GM06990 (cell line): ENCODE results near the gene ZNF319.

Experiments used
- DNase-seq: peaks from one replicate; pipeline ENCODE4 v3.0.0-alpha.2; 2011; ENCODE audit not compliant: insufficient read length; ENCODE audit errors: extremely low read depth
- H3K27me3 ChIP-seq: replicated peaks from 2 replicates; pipeline ENCODE4 v1.6.0; 2011; ENCODE audit warnings: low read length; ENCODE audit not compliant: control insufficient read depth, insufficient read depth
- H3K36me3 ChIP-seq: 2 replicates; pipeline ENCODE4 v1.5.1; 2011; ENCODE audit warnings: low read length; ENCODE audit not compliant: control insufficient read depth, insufficient read depth
- H3K4me3 ChIP-seq: replicated peaks from 2 replicates; pipeline ENCODE4 v1.5.1; 2011; ENCODE audit warnings: low read depth, mild to moderate bottlenecking, control low read depth, low read length
- TF ChIP-seq, protein P1 (sequence below): IDR thresholded peaks from 2 replicates; pipeline ENCODE4 v1.5.1; 2011; ENCODE audit warnings: low read length, control low read depth, mild to moderate bottlenecking, inconsistent platforms; ENCODE audit not compliant: insufficient read depth, poor library complexity, severe bottlenecking

ZNF319 gene

DNA sequence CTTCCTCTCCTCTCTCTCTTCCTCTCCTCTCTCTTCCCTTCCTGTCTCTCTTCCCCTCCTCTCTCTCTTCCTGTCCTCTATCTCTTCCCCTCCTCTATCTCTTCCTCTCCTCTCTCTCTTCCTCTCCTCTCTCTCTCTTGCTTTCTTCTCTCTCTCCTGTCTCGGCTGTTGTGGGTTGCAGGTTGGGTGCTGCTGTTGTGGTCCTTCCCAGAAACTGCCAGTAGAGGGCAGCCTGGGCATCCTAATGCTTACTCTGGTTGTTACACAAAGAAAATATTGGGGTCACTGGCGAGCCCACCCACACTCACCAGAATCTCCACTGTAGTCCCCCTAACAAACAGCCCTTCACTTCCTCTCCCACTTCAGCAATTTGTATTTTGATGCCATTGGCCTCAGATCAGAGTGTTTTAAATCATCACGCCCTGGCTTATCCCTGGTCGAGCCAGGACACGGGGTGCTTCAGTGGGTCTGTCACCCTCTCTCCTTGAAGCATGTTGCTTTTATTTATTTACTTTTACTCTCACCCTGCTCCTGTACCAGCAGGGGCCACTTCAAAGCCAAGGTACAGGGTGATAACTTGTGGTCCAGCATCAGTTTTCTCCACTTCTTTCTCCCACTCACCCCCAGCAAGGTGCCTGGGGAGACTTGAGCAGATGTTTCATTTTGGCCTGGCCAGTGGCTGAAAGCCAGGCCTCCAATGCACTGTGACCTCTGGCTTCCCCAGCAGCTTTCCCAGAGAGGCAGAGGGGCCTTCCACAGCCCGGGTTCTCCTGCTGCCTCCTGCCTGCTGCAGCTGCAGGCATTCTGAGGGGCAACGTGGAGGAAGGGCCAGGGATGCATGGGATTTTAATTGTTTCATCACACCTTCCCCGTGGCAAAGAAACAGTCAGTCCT is 20.4 kb upstream of the ZNF319 start:
- DNase-seq: no peak
- Histone ChIP-seq H3K4me3 (no peak overlapping the region), H3K36me3 (peaks cover 10% of the 10 kb centered on the region; the same call in 1 of the 2 replicates), H3K27me3 (no peaks in the 10 kb centered on the region)
- TF ChIP-seq, protein P1, sequence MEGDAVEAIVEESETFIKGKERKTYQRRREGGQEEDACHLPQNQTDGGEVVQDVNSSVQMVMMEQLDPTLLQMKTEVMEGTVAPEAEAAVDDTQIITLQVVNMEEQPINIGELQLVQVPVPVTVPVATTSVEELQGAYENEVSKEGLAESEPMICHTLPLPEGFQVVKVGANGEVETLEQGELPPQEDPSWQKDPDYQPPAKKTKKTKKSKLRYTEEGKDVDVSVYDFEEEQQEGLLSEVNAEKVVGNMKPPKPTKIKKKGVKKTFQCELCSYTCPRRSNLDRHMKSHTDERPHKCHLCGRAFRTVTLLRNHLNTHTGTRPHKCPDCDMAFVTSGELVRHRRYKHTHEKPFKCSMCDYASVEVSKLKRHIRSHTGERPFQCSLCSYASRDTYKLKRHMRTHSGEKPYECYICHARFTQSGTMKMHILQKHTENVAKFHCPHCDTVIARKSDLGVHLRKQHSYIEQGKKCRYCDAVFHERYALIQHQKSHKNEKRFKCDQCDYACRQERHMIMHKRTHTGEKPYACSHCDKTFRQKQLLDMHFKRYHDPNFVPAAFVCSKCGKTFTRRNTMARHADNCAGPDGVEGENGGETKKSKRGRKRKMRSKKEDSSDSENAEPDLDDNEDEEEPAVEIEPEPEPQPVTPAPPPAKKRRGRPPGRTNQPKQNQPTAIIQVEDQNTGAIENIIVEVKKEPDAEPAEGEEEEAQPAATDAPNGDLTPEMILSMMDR: peak; percentile 78

DNA sequence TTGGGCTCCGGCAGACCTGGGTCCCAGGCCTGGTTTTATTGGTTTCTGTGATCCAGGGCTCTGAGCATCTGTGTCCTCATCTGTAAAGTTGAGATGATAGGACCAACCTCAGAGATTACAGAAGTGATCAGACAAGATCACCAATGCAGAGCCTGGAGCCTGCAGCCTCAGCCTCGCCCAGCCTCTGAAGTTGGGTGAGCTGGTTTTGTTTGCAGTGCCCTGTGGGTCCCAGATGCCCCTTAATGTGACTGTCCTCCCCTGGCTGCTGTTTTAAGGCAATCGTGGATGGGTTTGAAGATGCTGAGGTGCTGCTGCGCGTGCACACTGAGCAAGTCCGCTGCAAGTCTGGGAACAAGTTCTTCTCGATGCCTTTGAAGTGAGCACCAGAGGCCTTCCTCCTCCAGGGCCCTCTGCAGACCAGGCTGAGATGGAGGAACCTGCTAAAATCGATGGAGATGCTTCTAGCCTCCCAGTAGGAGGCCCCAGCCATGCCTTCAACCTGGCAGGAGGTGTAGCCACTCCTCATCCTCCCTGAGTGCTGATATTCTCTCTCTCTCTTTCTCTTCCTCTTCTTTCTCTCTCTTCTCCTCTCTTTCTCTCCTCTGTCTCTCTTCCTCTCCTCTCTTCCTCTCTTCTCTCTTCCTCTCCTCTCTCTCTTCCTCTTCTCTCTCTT is 19.5 kb upstream of the ZNF319 start:
- Histone ChIP-seq H3K36me3 (peaks cover 10% of the 10 kb centered on the region; the same call in 1 of the 2 replicates), H3K4me3 (no peak overlapping the region), H3K27me3 (no peaks in the 10 kb centered on the region)
- DNase-seq: no peak
- TF ChIP-seq, protein P1: no peak

DNA sequence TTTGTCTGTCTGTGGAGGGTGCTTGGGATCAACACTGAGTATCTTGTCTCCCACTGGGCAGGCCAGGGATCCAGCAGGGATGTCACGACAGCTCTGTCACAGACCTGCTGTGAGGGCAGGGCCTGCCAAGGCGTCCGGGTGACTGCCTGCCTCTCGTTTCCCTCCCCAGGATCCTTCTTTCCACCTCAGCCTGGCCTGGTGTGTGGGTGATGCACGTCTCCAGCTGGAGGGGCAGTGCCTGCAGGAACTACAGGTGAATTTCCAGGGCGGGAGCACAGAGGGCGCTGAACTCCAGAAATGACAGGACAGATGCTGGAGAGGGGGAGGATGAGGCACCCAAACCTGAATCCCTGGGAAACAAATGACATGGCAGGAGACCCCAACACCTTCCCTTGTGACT is 18.3 kb upstream of the ZNF319 start:
- peaks cover 10% of the 10 kb centered on the region; the same call in 1 of the 2 replicates for H3K36me3 ChIP-seq
- TF ChIP-seq, protein P1: no peak
- no peak for DNase-seq
- no peaks in the 10 kb centered on the region for H3K27me3 ChIP-seq
- H3K4me3 ChIP-seq: no peak overlapping the region

DNA sequence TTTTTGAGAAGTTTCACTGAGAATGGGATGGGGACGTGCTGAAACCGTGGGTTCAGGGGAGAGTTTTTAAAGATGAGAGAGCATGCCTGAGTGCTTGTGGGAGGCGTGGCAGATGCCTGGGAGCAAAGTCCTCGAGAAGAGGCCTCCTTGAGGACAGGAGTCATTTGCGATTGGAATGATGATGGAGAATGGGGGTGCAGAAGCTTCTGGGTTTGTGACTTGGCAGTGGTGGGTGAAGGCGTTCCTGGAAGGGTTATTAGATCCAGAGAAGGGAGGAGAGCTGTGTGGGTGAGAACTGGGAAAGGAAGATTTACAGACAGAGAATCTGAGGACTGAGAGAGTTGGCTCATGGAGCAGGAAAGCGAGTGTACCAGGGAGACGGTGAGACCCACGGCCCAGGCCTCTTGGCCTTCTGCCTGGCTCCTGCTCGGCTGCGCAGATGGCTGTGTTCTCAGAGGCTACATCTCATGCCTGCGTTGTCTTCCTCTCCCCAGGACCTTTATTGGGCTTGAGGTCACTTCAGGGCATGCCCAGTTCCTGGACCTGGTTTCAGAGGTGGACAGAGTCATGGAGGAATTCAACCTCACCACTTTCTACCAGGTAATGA is 16.5 kb upstream of the ZNF319 start:
- Histone ChIP-seq H3K36me3 (peaks cover 16% of the 10 kb centered on the region), H3K27me3 (no peaks in the 10 kb centered on the region), H3K4me3 (no peak overlapping the region)
- no peak for DNase-seq
- TF ChIP-seq, protein P1: no peak

DNA sequence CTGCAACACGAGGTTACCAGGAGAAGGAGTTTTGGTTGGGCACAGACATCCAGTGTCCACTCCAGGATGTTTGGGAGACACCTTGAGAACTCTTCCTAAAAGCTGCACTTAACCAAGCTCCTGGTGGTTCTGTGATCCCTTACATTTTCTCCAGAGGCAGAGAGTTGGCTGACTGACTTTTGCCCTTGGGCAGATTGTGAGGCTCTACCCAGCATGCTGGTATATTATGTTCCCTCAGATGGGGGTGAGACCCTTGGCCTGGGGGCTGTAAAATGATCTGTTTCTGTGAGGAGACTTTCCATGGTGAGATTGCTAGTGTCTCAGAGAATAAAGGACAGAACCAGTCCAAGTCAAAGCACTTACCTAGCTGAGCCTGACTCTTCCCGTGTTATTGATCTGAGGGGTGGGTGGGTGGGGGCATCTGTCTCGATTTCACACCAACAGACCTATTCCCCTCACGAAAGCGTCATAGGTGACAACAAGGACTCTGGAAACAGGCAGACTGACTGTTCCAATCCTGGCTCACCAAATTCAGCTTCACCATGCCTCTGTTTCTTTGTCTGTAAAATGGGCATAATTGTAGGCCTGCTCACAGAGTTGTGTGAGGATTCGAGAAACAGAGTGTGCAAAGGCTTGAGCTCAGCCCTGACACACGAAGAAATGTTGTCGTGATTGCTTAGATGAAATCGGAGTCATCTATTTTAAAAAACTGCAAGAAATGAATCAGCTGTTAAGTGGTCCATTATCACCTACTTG is 12.9 kb upstream of the ZNF319 start:
- H3K36me3 ChIP-seq: peaks cover 24% of the 10 kb centered on the region
- H3K27me3 ChIP-seq: no peaks in the 10 kb centered on the region
- TF ChIP-seq, protein P1: no peak
- no peak for DNase-seq
- H3K4me3 ChIP-seq: no peak overlapping the region
